DND-41 (cell line): ENCODE data around the gene TMED10.

ENCODE experiments used
- ATAC-seq: fragments of 200-7000 bp; cut with Tn5 transposase; 3 replicates; pipeline ENCODE4 v1.9.1; 2021; ENCODE audit warnings: low read depth; ENCODE audit not compliant: insufficient read depth
- DNase-seq: peaks from one replicate; pipeline ENCODE4 v3.0.0-alpha.2; 2020
- H2AFZ ChIP-seq: 2 replicates; pipeline ENCODE4 v1.6.0; 2012; ENCODE audit warnings: low read depth, low read length
- H3K27ac ChIP-seq: 2 replicates; pipeline ENCODE4 v1.5.1; 2012; ENCODE audit warnings: low read length, inconsistent platforms
- H3K27me3 ChIP-seq: fragments of 200-600 bp; sonication (generic); 2 replicates; pipeline ENCODE4 v1.6.0; 2012; ENCODE audit warnings: low read length, mild to moderate bottlenecking, inconsistent platforms; ENCODE audit not compliant: insufficient read depth, poor library complexity
- H3K36me3 ChIP-seq: 2 replicates; pipeline ENCODE4 v1.5.1; 2012; ENCODE audit warnings: low read length, inconsistent platforms; ENCODE audit not compliant: insufficient read depth
- H3K4me1 ChIP-seq: 2 replicates; pipeline ENCODE4 v1.5.1; 2012; ENCODE audit warnings: mild to moderate bottlenecking, low read length; ENCODE audit not compliant: insufficient read depth
- H3K4me2 ChIP-seq: 2 replicates; pipeline ENCODE4 v1.6.0; 2012; ENCODE audit warnings: mild to moderate bottlenecking, moderate library complexity, low read length, inconsistent platforms; ENCODE audit not compliant: insufficient read depth
- H3K4me3 ChIP-seq, 2 experiments: fragments of 200-600 bp in 1 of 2; shearing (Covaris generic) in 1 of 2; 2 replicates each; pipeline ENCODE4 v1.5.1; 2012 to 2016; ENCODE audit warnings: inconsistent platforms in 2 of 2, low read length in 2 of 2, mild to moderate bottlenecking in 2 of 2, low read depth in 1 of 2, moderate library complexity in 1 of 2
- H3K79me2 ChIP-seq: 2 replicates; pipeline ENCODE4 v1.6.0; 2012; ENCODE audit warnings: low read length, inconsistent platforms; ENCODE audit not compliant: insufficient read depth
- H3K9ac ChIP-seq: 2 replicates; pipeline ENCODE4 v1.6.0; 2012; ENCODE audit warnings: low read depth, mild to moderate bottlenecking, inconsistent platforms, low read length, moderate library complexity
- H3K9me3 ChIP-seq: 2 replicates; pipeline ENCODE4 v1.5.1; 2012; ENCODE audit warnings: low read length, moderate library complexity, mild to moderate bottlenecking, inconsistent platforms; ENCODE audit not compliant: insufficient read depth, severe bottlenecking
- H4K20me1 ChIP-seq: 2 replicates; pipeline ENCODE4 v1.6.0; 2012; ENCODE audit warnings: low read length; ENCODE audit not compliant: insufficient read depth
- CTCF ChIP-seq: IDR thresholded peaks from 2 replicates; pipeline ENCODE4 v1.5.1; 2012; ENCODE audit warnings: borderline replicate concordance, low read length, moderate library complexity, mild to moderate bottlenecking; ENCODE audit not compliant: poor library complexity, severe bottlenecking; ENCODE audit errors: extremely low read depth
- EZH2 ChIP-seq: IDR thresholded peaks from 3 replicates; pipeline ENCODE4 v1.6.1; 2012; ENCODE audit warnings: borderline replicate concordance, low read depth, mild to moderate bottlenecking, moderate library complexity, low read length, inconsistent platforms; ENCODE audit not compliant: severe bottlenecking

TMED10 gene

GRCh38 chr14:75205591-75205990 lies 29.2 kb upstream of the TMED10 start:
- H3K9ac ChIP-seq: no peak overlapping the region
- TF ChIP-seq CTCF: no peak
- no peak for TF ChIP-seq EZH2
- H3K27ac ChIP-seq: no peak overlapping the region
- no peak overlapping the region for H3K4me3 ChIP-seq
- H2AFZ ChIP-seq: no peak overlapping the region
- no peak overlapping the region for H3K4me2 ChIP-seq
- no peaks in the 10 kb centered on the region for H3K4me1 ChIP-seq
- ATAC-seq (no peak), DNase-seq (no peak)
- H4K20me1 ChIP-seq: no peaks in the 10 kb centered on the region
- no peaks in the 10 kb centered on the region for H3K27me3 ChIP-seq
- H3K9me3 ChIP-seq: no peaks in the 10 kb centered on the region
- no peaks in the 10 kb centered on the region for H3K36me3 ChIP-seq
- H3K79me2 ChIP-seq: no peaks in the 10 kb centered on the region

GRCh38 chr14:75204116-75204515 lies 27.7 kb upstream of the TMED10 start:
- no peaks in the 10 kb centered on the region for H4K20me1 ChIP-seq
- no peak overlapping the region for H3K9ac ChIP-seq
- no peak for ATAC-seq
- H3K9me3 ChIP-seq: no peaks in the 10 kb centered on the region
- H3K4me1 ChIP-seq: no peaks in the 10 kb centered on the region
- no peaks in the 10 kb centered on the region for H3K36me3 ChIP-seq
- H3K4me3 ChIP-seq: no peak overlapping the region
- H3K4me2 ChIP-seq: no peak overlapping the region
- no peak overlapping the region for H3K27ac ChIP-seq
- H3K27me3 ChIP-seq: no peaks in the 10 kb centered on the region
- no peaks in the 10 kb centered on the region for H3K79me2 ChIP-seq
- H2AFZ ChIP-seq: no peak overlapping the region
- no peak for TF ChIP-seq CTCF
- TF ChIP-seq EZH2: no peak
- DNase-seq: no peak

GRCh38 chr14:75202657-75203056 lies 26.2 kb upstream of the TMED10 start:
- Histone ChIP-seq H3K4me2 (no peak overlapping the region), H3K4me1 (no peaks in the 10 kb centered on the region), H3K27me3 (no peaks in the 10 kb centered on the region), H2AFZ (no peak overlapping the region), H3K36me3 (no peaks in the 10 kb centered on the region), H3K79me2 (no peaks in the 10 kb centered on the region), H4K20me1 (no peaks in the 10 kb centered on the region), H3K4me3 (no peak overlapping the region), H3K9ac (no peak overlapping the region), H3K9me3 (no peaks in the 10 kb centered on the region), H3K27ac (no peak overlapping the region)
- no peak for DNase-seq
- no peak for ATAC-seq
- TF ChIP-seq CTCF (no peak), EZH2 (no peak)

- Histone ChIP-seq H3K4me2 (no peak overlapping the region), H3K79me2 (no peaks in the 10 kb centered on the region), H3K9me3 (no peaks in the 10 kb centered on the region), H3K4me1 (no peaks in the 10 kb centered on the region), H3K4me3 (no peak overlapping the region), H3K36me3 (no peaks in the 10 kb centered on the region), H3K9ac (no peak overlapping the region), H2AFZ (no peak overlapping the region), H4K20me1 (no peaks in the 10 kb centered on the region), H3K27me3 (no peaks in the 10 kb centered on the region), H3K27ac (no peak overlapping the region)
- DNase-seq (no peak), ATAC-seq (no peak)
- TF ChIP-seq CTCF (no peak), EZH2 (no peak)
Measured at GRCh38 chr14:75201087-75201486, 24.7 kb upstream of the TMED10 start.
